GM12872 (cell line): ENCODE measurements around the gene SLC5A4.

Experiments used
- CTCF ChIP-seq: IDR thresholded peaks from 3 replicates; pipeline ENCODE4 v1.5.1; 2011; ENCODE audit warnings: low read depth, mild to moderate bottlenecking, low read length, moderate library complexity; ENCODE audit not compliant: insufficient read depth

Gene SLC5A4

GRCh38 chr22:32245042-32245441, 10.1 kb downstream of the SLC5A4 start:
- TF ChIP-seq CTCF, result no peak

- TF ChIP-seq CTCF, result no peak
These were observed 10.6 kb downstream of the SLC5A4 start for GRCh38 chr22:32244547-32244946.

GRCh38 chr22:32240461-32240860, 14.7 kb downstream of the SLC5A4 start:
- TF ChIP-seq CTCF, result no peak

GRCh38 chr22:32237906-32238305, 17.2 kb downstream of the SLC5A4 start:
- TF ChIP-seq CTCF, result no peak

- no peak for TF ChIP-seq CTCF
These were observed 18.2 kb downstream of the SLC5A4 start for GRCh38 chr22:32236970-32237369.

- TF ChIP-seq CTCF, result no peak
These were observed 22.1 kb downstream of the SLC5A4 start for GRCh38 chr22:32233091-32233490.

GRCh38 chr22:32232191-32232830, 22.8 kb downstream of the SLC5A4 start:
- no peak for TF ChIP-seq CTCF
